ENCODE data around the gene IGF2BP2. TPM values are rescaled to one million over a fixed set of nuclear protein-coding genes. Genes with fewer than 3 reads are reported as not detected.

Gene IGF2BP2
- total and polyA plus RNA-seq, 2 donors from 2014 or later = 7.7 to 26.9 TPM

DNA sequence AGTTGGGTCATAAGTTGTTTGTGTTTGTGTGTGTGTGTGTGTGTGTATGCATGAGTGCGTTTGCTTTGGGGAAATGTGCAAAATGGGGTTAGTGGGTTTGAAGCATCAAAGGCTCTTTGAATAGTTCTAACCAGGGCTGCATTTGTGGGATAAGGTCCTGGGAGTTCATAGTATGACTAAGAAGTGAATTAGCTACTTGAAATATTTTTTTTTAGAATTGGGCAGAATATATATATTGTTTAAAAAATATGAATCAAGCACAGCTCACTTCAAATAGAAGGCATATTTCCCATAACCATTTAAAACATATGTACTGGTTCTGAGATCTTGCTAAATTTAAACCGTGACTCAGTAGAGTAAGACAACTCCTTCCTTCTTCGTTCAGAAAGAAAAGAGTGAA lies 43.1 kb downstream of the IGF2BP2 start:
- H3K27ac ChIP-seq (ENCODE audit: low read depth in 2 of 2, low read length in 2 of 2) = no peak overlapping the region
- FAIRE-seq = no peak
- TF ChIP-seq, protein P1, sequence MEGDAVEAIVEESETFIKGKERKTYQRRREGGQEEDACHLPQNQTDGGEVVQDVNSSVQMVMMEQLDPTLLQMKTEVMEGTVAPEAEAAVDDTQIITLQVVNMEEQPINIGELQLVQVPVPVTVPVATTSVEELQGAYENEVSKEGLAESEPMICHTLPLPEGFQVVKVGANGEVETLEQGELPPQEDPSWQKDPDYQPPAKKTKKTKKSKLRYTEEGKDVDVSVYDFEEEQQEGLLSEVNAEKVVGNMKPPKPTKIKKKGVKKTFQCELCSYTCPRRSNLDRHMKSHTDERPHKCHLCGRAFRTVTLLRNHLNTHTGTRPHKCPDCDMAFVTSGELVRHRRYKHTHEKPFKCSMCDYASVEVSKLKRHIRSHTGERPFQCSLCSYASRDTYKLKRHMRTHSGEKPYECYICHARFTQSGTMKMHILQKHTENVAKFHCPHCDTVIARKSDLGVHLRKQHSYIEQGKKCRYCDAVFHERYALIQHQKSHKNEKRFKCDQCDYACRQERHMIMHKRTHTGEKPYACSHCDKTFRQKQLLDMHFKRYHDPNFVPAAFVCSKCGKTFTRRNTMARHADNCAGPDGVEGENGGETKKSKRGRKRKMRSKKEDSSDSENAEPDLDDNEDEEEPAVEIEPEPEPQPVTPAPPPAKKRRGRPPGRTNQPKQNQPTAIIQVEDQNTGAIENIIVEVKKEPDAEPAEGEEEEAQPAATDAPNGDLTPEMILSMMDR (IDR thresholded peaks at IDR 0.05; ENCODE audit: borderline replicate concordance, extremely low read depth, insufficient read depth) = no peak
- H3K4me3 ChIP-seq (ENCODE audit: low read length in 3 of 3) = no peak overlapping the region
- no peak for DNase-seq
- no peaks in the 10 kb centered on the region for H3K36me3 ChIP-seq (ENCODE audit: control insufficient read depth in 2 of 3, insufficient read depth in 3 of 3, low read length in 3 of 3)
- H3K9ac ChIP-seq (ENCODE audit: low read length in 3 of 3) = no peak overlapping the region
- no peaks in the 10 kb centered on the region for H3K27me3 ChIP-seq (ENCODE audit: control insufficient read depth, insufficient read depth, low read length)
- peaks cover 0 to 6% (median 0%) of the 10 kb centered on the region in 3 donors for H3K4me1 ChIP-seq (ENCODE audit: control insufficient read depth in 2 of 3, insufficient read depth in 2 of 3, low read depth in 1 of 3, low read length in 3 of 3)
- intact Hi-C loops (cut with DNase I) = no loop called here
- no peaks in the 10 kb centered on the region for H3K9me3 ChIP-seq (ENCODE audit: control insufficient read depth in 2 of 3, insufficient read depth in 1 of 3, low read length in 3 of 3)

DNA sequence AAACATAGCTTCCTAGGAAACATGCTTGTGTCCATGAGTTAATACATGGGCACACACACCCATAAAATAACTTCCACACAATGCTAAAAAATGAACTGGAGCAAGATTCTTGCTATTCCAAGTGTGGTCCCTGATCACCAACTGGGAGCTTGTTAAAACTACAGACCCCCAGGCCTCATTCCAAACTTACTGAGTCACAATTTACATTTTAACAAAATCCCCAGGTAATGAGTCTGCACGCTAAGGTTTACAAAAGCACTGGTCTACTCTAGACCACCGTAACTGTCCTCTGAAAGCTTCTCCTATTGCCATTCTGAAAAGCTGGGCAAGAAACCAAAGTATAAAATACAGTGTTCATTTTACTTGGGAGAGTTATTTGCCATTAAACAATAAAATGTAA lies 45.4 kb downstream of the IGF2BP2 start:
- no peak overlapping the region for H3K4me3 ChIP-seq (ENCODE audit: low read length in 3 of 3)
- H3K36me3 ChIP-seq (ENCODE audit: control insufficient read depth in 2 of 3, insufficient read depth in 3 of 3, low read length in 3 of 3) = no peaks in the 10 kb centered on the region
- no peak overlapping the region for H3K9ac ChIP-seq (ENCODE audit: low read length in 3 of 3)
- no peaks in the 10 kb centered on the region for H3K27me3 ChIP-seq (ENCODE audit: control insufficient read depth, insufficient read depth, low read length)
- H3K27ac ChIP-seq (ENCODE audit: low read depth in 2 of 2, low read length in 2 of 2) = no peak overlapping the region
- H3K4me1 ChIP-seq (ENCODE audit: control insufficient read depth in 2 of 3, insufficient read depth in 2 of 3, low read depth in 1 of 3, low read length in 3 of 3) = peaks cover 0 to 6% (median 3%) of the 10 kb centered on the region in 3 donors
- DNase-seq (no peak), FAIRE-seq (no peak)
- intact Hi-C loops (cut with DNase I) = no loop called here
- TF ChIP-seq, protein P1 (IDR thresholded peaks at IDR 0.05; ENCODE audit: borderline replicate concordance, extremely low read depth, insufficient read depth) = no peak
- no peaks in the 10 kb centered on the region for H3K9me3 ChIP-seq (ENCODE audit: control insufficient read depth in 2 of 3, insufficient read depth in 1 of 3, low read length in 3 of 3)

DNA sequence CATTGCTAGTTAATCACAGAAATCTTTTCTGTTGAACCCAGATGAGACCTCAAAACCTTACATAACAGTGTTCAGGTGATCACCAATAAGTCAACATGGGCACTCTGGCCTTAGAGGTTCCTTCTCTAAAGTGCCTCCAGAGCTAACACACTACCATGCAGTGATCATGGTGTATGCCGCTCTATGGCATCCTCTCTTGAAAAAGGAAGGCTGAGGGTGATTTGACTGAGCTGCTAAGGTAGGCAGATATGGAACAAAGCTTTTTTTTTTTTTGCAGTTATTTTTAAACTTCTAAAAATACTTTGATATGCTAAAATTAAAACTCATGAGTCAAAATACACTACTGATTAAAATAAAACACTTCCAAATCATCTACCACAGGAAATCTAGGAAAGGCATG lies 46.0 kb downstream of the IGF2BP2 start:
- Histone ChIP-seq H3K27me3 (ENCODE audit: control insufficient read depth, insufficient read depth, low read length) (no peaks in the 10 kb centered on the region), H3K9ac (ENCODE audit: low read length in 3 of 3) (no peak overlapping the region), H3K36me3 (ENCODE audit: control insufficient read depth in 2 of 3, insufficient read depth in 3 of 3, low read length in 3 of 3) (no peaks in the 10 kb centered on the region), H3K4me3 (ENCODE audit: low read length in 3 of 3) (no peak overlapping the region), H3K4me1 (ENCODE audit: control insufficient read depth in 2 of 3, insufficient read depth in 2 of 3, low read depth in 1 of 3, low read length in 3 of 3) (peaks cover 3 to 6% (median 3%) of the 10 kb centered on the region in 3 donors), H3K9me3 (ENCODE audit: control insufficient read depth in 2 of 3, insufficient read depth in 1 of 3, low read length in 3 of 3) (no peaks in the 10 kb centered on the region), H3K27ac (ENCODE audit: low read depth in 2 of 2, low read length in 2 of 2) (no peak overlapping the region)
- intact Hi-C loops (cut with DNase I) = no loop called here
- FAIRE-seq (no peak), DNase-seq (no peak)
- TF ChIP-seq, protein P1 (IDR thresholded peaks at IDR 0.05; ENCODE audit: borderline replicate concordance, extremely low read depth, insufficient read depth) = no peak

DNA sequence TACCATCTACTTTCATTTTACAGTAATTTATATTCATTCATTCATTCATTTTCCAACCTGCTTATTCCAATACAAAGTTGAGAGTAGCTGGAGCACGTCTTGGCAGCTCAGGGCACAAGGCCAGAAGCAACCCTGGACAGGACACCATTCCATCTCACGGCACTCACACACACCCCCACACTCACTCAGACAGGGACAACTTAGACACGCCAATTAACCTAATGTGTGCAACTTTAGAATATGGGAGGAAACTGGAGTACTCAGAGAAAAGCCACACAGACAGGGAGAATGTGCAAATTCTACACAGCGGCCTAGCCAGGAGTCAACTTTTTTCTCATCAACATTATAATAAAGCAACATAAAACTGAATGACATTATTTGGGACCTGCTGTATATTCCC lies 46.7 kb downstream of the IGF2BP2 start:
- no peaks in the 10 kb centered on the region for H3K36me3 ChIP-seq (ENCODE audit: control insufficient read depth in 2 of 3, insufficient read depth in 3 of 3, low read length in 3 of 3)
- H3K9me3 ChIP-seq (ENCODE audit: control insufficient read depth in 2 of 3, insufficient read depth in 1 of 3, low read length in 3 of 3) = no peaks in the 10 kb centered on the region
- no peaks in the 10 kb centered on the region for H3K27me3 ChIP-seq (ENCODE audit: control insufficient read depth, insufficient read depth, low read length)
- no peak overlapping the region for H3K27ac ChIP-seq (ENCODE audit: low read depth in 2 of 2, low read length in 2 of 2)
- FAIRE-seq (no peak), DNase-seq (peak in 2 of 5 donors; percentile 36 to 51)
- intact Hi-C loops (cut with DNase I) = no loop called here
- no peak overlapping the region for H3K9ac ChIP-seq (ENCODE audit: low read length in 3 of 3)
- TF ChIP-seq, protein P1 (IDR thresholded peaks at IDR 0.05; ENCODE audit: borderline replicate concordance, extremely low read depth, insufficient read depth) = no peak
- H3K4me3 ChIP-seq (ENCODE audit: low read length in 3 of 3) = no peak overlapping the region
- H3K4me1 ChIP-seq (ENCODE audit: control insufficient read depth in 2 of 3, insufficient read depth in 2 of 3, low read depth in 1 of 3, low read length in 3 of 3) = peaks cover 1 to 4% (median 3%) of the 10 kb centered on the region in 3 donors

All from kidney (tissue), 14 donors.